ENCODE results near the gene CHST15. TPM values are rescaled to one million over a fixed set of nuclear protein-coding genes. Genes with fewer than 3 reads are reported as not detected.

Gene CHST15
- total RNA-seq, 1 experiment from 2014 or later, result 26.7 TPM

GRCh38 chr10:123991611-123992570 is 101.5 kb downstream of the CHST15 start:
- Histone ChIP-seq H3K4me3 (ENCODE audit: low read depth, low read length) (no peak overlapping the region), H3K27me3 (replicated peaks; ENCODE audit: control insufficient read depth, insufficient read depth, low read length) (no peaks in the 10 kb centered on the region), H3K4me1 (peaks cover 9% of the 10 kb centered on the region; the same call in 1 of the 2 replicates), H3K9me3 (no peaks in the 10 kb centered on the region), H3K36me3 (ENCODE audit: control insufficient read depth, insufficient read depth, low read length) (no peaks in the 10 kb centered on the region)
- no peak for DNase-seq
- BruUV-seq (replicated peaks), result no TSS peak
- H3K36me3 Mint-ChIP-seq (ENCODE audit: insufficient read depth, unreplicated experiment), result peaks cover 30% of the 10 kb centered on the region
- no peaks in the 10 kb centered on the region for H3K9me3 Mint-ChIP-seq (ENCODE audit: unreplicated experiment)
- CTCF ChIA-PET, result no interaction called here
- H3K27me3 Mint-ChIP-seq (ENCODE audit: insufficient read depth, unreplicated experiment), result peaks cover 13% of the 10 kb centered on the region
- no peak overlapping the region for H3K27ac Mint-ChIP-seq (ENCODE audit: unreplicated experiment)
- intact Hi-C loops (cut with micrococcal nuclease; ENCODE audit: unreplicated experiment), result no loop called here
- H3K4me3 Mint-ChIP-seq (ENCODE audit: unreplicated experiment), result no peak overlapping the region
- TF ChIP-seq CTCF (IDR thresholded peaks at IDR 0.05; ENCODE audit: insufficient read depth in 1 of 2, low read depth in 1 of 2, low read length in 1 of 2, severe bottlenecking in 1 of 2, unreplicated experiment in 1 of 2), result no peak
- peaks cover 13% of the 10 kb centered on the region for H3K4me1 Mint-ChIP-seq (ENCODE audit: low read depth, unreplicated experiment)
- POLR2A ChIA-PET, result no interaction called here

GRCh38 chr10:123990889-123991288 is 102.5 kb downstream of the CHST15 start:
- no peak for DNase-seq
- H3K4me3 ChIP-seq (ENCODE audit: low read depth, low read length), result no peak overlapping the region
- TF ChIP-seq CTCF (IDR thresholded peaks at IDR 0.05; ENCODE audit: insufficient read depth in 1 of 2, low read depth in 1 of 2, low read length in 1 of 2, severe bottlenecking in 1 of 2, unreplicated experiment in 1 of 2), result no peak
- no TSS peak for BruUV-seq (replicated peaks)
- no peaks in the 10 kb centered on the region for H3K27me3 ChIP-seq (replicated peaks; ENCODE audit: control insufficient read depth, insufficient read depth, low read length)
- intact Hi-C loops (cut with micrococcal nuclease; ENCODE audit: unreplicated experiment), result no loop called here
- no peaks in the 10 kb centered on the region for H3K36me3 ChIP-seq (ENCODE audit: control insufficient read depth, insufficient read depth, low read length)
- Mint-ChIP-seq H3K36me3 (ENCODE audit: insufficient read depth, unreplicated experiment) (peaks cover 25% of the 10 kb centered on the region), H3K9me3 (ENCODE audit: unreplicated experiment) (no peaks in the 10 kb centered on the region), H3K27me3 (ENCODE audit: insufficient read depth, unreplicated experiment) (peaks cover 13% of the 10 kb centered on the region), H3K4me1 (ENCODE audit: low read depth, unreplicated experiment) (peaks cover 13% of the 10 kb centered on the region), H3K27ac (ENCODE audit: unreplicated experiment) (no peak overlapping the region), H3K4me3 (ENCODE audit: unreplicated experiment) (no peak overlapping the region)
- ChIA-PET POLR2A (no interaction called here), CTCF (no interaction called here)
- H3K4me1 ChIP-seq, result peaks cover 9% of the 10 kb centered on the region; the same call in 1 of the 2 replicates
- no peaks in the 10 kb centered on the region for H3K9me3 ChIP-seq

GRCh38 chr10:123988694-123989093 is 104.7 kb downstream of the CHST15 start:
- no peak overlapping the region for H3K4me3 ChIP-seq (ENCODE audit: low read depth, low read length)
- H3K36me3 ChIP-seq (ENCODE audit: control insufficient read depth, insufficient read depth, low read length), result no peaks in the 10 kb centered on the region
- Mint-ChIP-seq H3K27me3 (ENCODE audit: insufficient read depth, unreplicated experiment) (peaks cover 10% of the 10 kb centered on the region), H3K9me3 (ENCODE audit: unreplicated experiment) (peaks cover 10% of the 10 kb centered on the region), H3K4me3 (ENCODE audit: unreplicated experiment) (no peak overlapping the region), H3K27ac (ENCODE audit: unreplicated experiment) (no peak overlapping the region), H3K4me1 (ENCODE audit: low read depth, unreplicated experiment) (peaks cover 2% of the 10 kb centered on the region), H3K36me3 (ENCODE audit: insufficient read depth, unreplicated experiment) (peaks cover 10% of the 10 kb centered on the region)
- H3K9me3 ChIP-seq, result no peaks in the 10 kb centered on the region; the same call in 1 of the 2 replicates
- ChIA-PET POLR2A (no interaction called here), CTCF (no interaction called here)
- TF ChIP-seq CTCF (IDR thresholded peaks at IDR 0.05; ENCODE audit: insufficient read depth in 1 of 2, low read depth in 1 of 2, low read length in 1 of 2, severe bottlenecking in 1 of 2, unreplicated experiment in 1 of 2), result no peak
- H3K27me3 ChIP-seq (replicated peaks; ENCODE audit: control insufficient read depth, insufficient read depth, low read length), result no peaks in the 10 kb centered on the region
- BruUV-seq (replicated peaks), result no TSS peak
- no peaks in the 10 kb centered on the region for H3K4me1 ChIP-seq
- no peak for DNase-seq
- intact Hi-C loops (cut with micrococcal nuclease; ENCODE audit: unreplicated experiment), result no loop called here

All from Caco-2 (cell line).